SK-N-MC (cell line): Measurements from ENCODE around the gene MTMR10.

Source experiments
- EZH2 ChIP-seq: fragments of 200-600 bp; sonication (generic); IDR thresholded peaks from one replicate; pipeline ENCODE4 v1.6.1; 2017; ENCODE audit warnings: antibody characterized with exemption
- POLR2AphosphoS5 ChIP-seq: IDR thresholded peaks from 2 replicates; pipeline ENCODE4 v1.6.1; 2012; ENCODE audit warnings: mild to moderate bottlenecking, low read depth, low read length, borderline replicate concordance

- no peak for TF ChIP-seq EZH2
- no peak for TF ChIP-seq POLR2AphosphoS5
Measured at GRCh38 chr15:30904812-30905211, 86.6 kb downstream of the MTMR10 start.
